SK-N-SH treated with all-trans-retinoic acid at 6 μM for 48 hours (cell line): Measurements from ENCODE around the gene PDE1C.

Experiments
- ATAC-seq: fragments of 200-7000 bp; cut with Tn5 transposase; 3 replicates; pipeline ENCODE4 v1.9.1; 2020; ENCODE audit warnings: mild to moderate bottlenecking, moderate library complexity
- ARNTL ChIP-seq: fragments of 450-650 bp; formaldehyde crosslinking; IDR thresholded peaks from 2 replicates; pipeline ENCODE4 v1.5.0; 2020; ENCODE audit warnings: low read depth, mild to moderate bottlenecking, moderate library complexity, borderline replicate concordance
- BACH2 ChIP-seq: fragments of 250-450 bp; sonication (Bioruptor Pico); IDR thresholded peaks from 2 replicates; pipeline ENCODE4 v1.9.0; 2021; ENCODE audit warnings: mild to moderate bottlenecking, borderline replicate concordance
- CREB5 ChIP-seq: fragments of 250-450 bp; sonication (Bioruptor Pico); IDR thresholded peaks from 2 replicates; pipeline ENCODE4 v1.5.1; 2020; ENCODE audit warnings: low read depth, mild to moderate bottlenecking, moderate library complexity
- CSDC2 ChIP-seq: fragments of 250-450 bp; sonication (Bioruptor Pico); IDR thresholded peaks from 2 replicates; pipeline ENCODE4 v1.5.0; 2020; ENCODE audit warnings: mild to moderate bottlenecking, moderate library complexity
- CSRNP3 ChIP-seq: fragments of 250-450 bp; sonication (Bioruptor Pico); IDR thresholded peaks from 2 replicates; pipeline ENCODE4 v1.5.1; 2021; ENCODE audit warnings: mild to moderate bottlenecking, moderate library complexity
- ESRRG ChIP-seq: fragments of 250-450 bp; sonication (Bioruptor Pico); IDR thresholded peaks from 2 replicates; pipeline ENCODE4 v1.6.1; 2021; ENCODE audit warnings: mild to moderate bottlenecking
- GLIS3 ChIP-seq: fragments of 250-450 bp; sonication (Bioruptor Pico); IDR thresholded peaks from 2 replicates; pipeline ENCODE4 v1.5.0; 2020; ENCODE audit warnings: mild to moderate bottlenecking, moderate library complexity
- ISL1 ChIP-seq: fragments of 250-450 bp; sonication (Bioruptor Pico); IDR thresholded peaks from 2 replicates; pipeline ENCODE4 v2.1.2; 2022; ENCODE audit warnings: mild to moderate bottlenecking, moderate library complexity
- OSR1 ChIP-seq: fragments of 250-450 bp; sonication (Bioruptor Pico); IDR thresholded peaks from 2 replicates; pipeline ENCODE4 v1.8.0; 2022; ENCODE audit warnings: moderate library complexity, mild to moderate bottlenecking, inconsistent platforms
- PATZ1 ChIP-seq: fragments of 250-450 bp; sonication (Bioruptor Pico); IDR thresholded peaks from 2 replicates; pipeline ENCODE4 v1.8.0; 2020; ENCODE audit warnings: mild to moderate bottlenecking, moderate library complexity, borderline replicate concordance
- POU6F1 ChIP-seq: fragments of 250-450 bp; sonication (Bioruptor Pico); IDR thresholded peaks from 2 replicates; pipeline ENCODE4 v1.8.0; 2021; ENCODE audit warnings: low read depth, mild to moderate bottlenecking, moderate library complexity, borderline replicate concordance
- PPARA ChIP-seq: fragments of 250-450 bp; sonication (Bioruptor Pico); IDR thresholded peaks from 2 replicates; pipeline ENCODE4 v1.5.0; 2020; ENCODE audit warnings: mild to moderate bottlenecking, borderline replicate concordance
- RARB ChIP-seq: fragments of 250-450 bp; sonication (Bioruptor Pico); IDR thresholded peaks from 2 replicates; pipeline ENCODE4 v1.8.0; 2021; ENCODE audit warnings: mild to moderate bottlenecking, moderate library complexity
- SNAI2 ChIP-seq: fragments of 250-450 bp; sonication (Bioruptor Pico); IDR thresholded peaks from 2 replicates; pipeline ENCODE4 v1.5.0; 2020; ENCODE audit warnings: mild to moderate bottlenecking, moderate library complexity
- TCF4 ChIP-seq: fragments of 250-450 bp; sonication (Bioruptor Pico); IDR thresholded peaks from 2 replicates; pipeline ENCODE4 v1.8.0; 2021; ENCODE audit warnings: mild to moderate bottlenecking, moderate library complexity, borderline replicate concordance
- TOX ChIP-seq: fragments of 250-450 bp; sonication (Bioruptor Pico); IDR thresholded peaks from 2 replicates; pipeline ENCODE4 v1.8.0; 2021; ENCODE audit warnings: mild to moderate bottlenecking, moderate library complexity, borderline replicate concordance
- ZC3H10 ChIP-seq: fragments of 250-450 bp; sonication (Bioruptor Pico); IDR thresholded peaks from 2 replicates; pipeline ENCODE4 v1.5.1; 2021; ENCODE audit warnings: mild to moderate bottlenecking, moderate library complexity
- ZFP3 ChIP-seq: fragments of 250-450 bp; sonication (Bioruptor Pico); IDR thresholded peaks from 2 replicates; pipeline ENCODE4 v1.5.0; 2020; ENCODE audit warnings: mild to moderate bottlenecking, moderate library complexity
- ZFP30 ChIP-seq: fragments of 450-650 bp; formaldehyde crosslinking; IDR thresholded peaks from 2 replicates; pipeline ENCODE4 v1.5.0; 2022; ENCODE audit warnings: mild to moderate bottlenecking, moderate library complexity
- ZNF565 ChIP-seq: fragments of 450-650 bp; formaldehyde crosslinking; conservative IDR thresholded peaks from 2 replicates; pipeline ENCODE4 v1.5.0; 2020; ENCODE audit warnings: low read depth, mild to moderate bottlenecking, moderate library complexity
- ZNF70 ChIP-seq: fragments of 450-650 bp; formaldehyde crosslinking; IDR thresholded peaks from 2 replicates; pipeline ENCODE4 v1.5.0; 2020; ENCODE audit warnings: mild to moderate bottlenecking, moderate library complexity
- ZNF8 ChIP-seq: fragments of 450-650 bp; formaldehyde crosslinking; IDR thresholded peaks from 2 replicates; pipeline ENCODE4 v1.5.0; 2020; ENCODE audit warnings: mild to moderate bottlenecking, moderate library complexity

The PDE1C gene

GRCh38 chr7:31938650-31939049 lies 131.6 kb downstream of the PDE1C start:
- peak; percentile 62; the same call in 2 of the 3 replicates for ATAC-seq
- TF ChIP-seq POU6F1 (CRISPR knock-in tag) (no peak), ZC3H10 (CRISPR knock-in tag) (no peak), CSRNP3 (no peak), TCF4 (CRISPR knock-in tag) (no peak), PATZ1 (CRISPR knock-in tag) (no peak), OSR1 (no peak), PPARA (CRISPR knock-in tag) (no peak), ZFP3 (CRISPR knock-in tag) (no peak), SNAI2 (CRISPR knock-in tag) (no peak), ZNF70 (no peak), ESRRG (CRISPR knock-in tag) (no peak), CREB5 (CRISPR knock-in tag) (no peak), BACH2 (CRISPR knock-in tag) (no peak), ZFP30 (CRISPR knock-in tag) (no peak), GLIS3 (CRISPR knock-in tag) (no peak)

- TF ChIP-seq ZC3H10 (CRISPR knock-in tag) = no peak
- no peak for TF ChIP-seq ARNTL (CRISPR knock-in tag)
- TF ChIP-seq RARB (CRISPR knock-in tag) = no peak
- no peak for TF ChIP-seq ZNF565
- TF ChIP-seq OSR1 = no peak
- no peak for TF ChIP-seq TOX
- TF ChIP-seq SNAI2 (CRISPR knock-in tag) = no peak
- TF ChIP-seq TCF4 (CRISPR knock-in tag) = no peak
- TF ChIP-seq ZFP3 (CRISPR knock-in tag) = no peak
- no peak for TF ChIP-seq BACH2 (CRISPR knock-in tag)
- no peak for TF ChIP-seq GLIS3 (CRISPR knock-in tag)
- no peak for TF ChIP-seq ZNF70
- TF ChIP-seq PPARA (CRISPR knock-in tag) = no peak
- TF ChIP-seq ZNF8 (CRISPR knock-in tag) = no peak
- ATAC-seq = no peak
Observed at GRCh38 chr7:31937982-31938381, 132.2 kb downstream of the PDE1C start.

GRCh38 chr7:31935124-31936054 lies 134.8 kb downstream of the PDE1C start:
- TF ChIP-seq ISL1 (CRISPR knock-in tag) (no peak), SNAI2 (CRISPR knock-in tag) (no peak), ZFP3 (CRISPR knock-in tag) (no peak), BACH2 (CRISPR knock-in tag) (no peak), OSR1 (no peak), CSDC2 (no peak), ZFP30 (CRISPR knock-in tag) (no peak), ARNTL (CRISPR knock-in tag) (no peak), ZNF8 (CRISPR knock-in tag) (no peak), ZC3H10 (CRISPR knock-in tag) (no peak)
- ATAC-seq = no peak; the same call in 2 of the 3 replicates
